Adrenal gland (tissue), 5 donors: ENCODE measurements around the gene CAMTA2.

ENCODE experiments used
- CTCF ChIP-seq, 6 experiments: fragments of 450-650 bp in 4 of 6; fragments of 200-600 bp in 2 of 6; sonication (generic) in 1 of 6; IDR thresholded peaks; 1 replicate in 5 of 6; 2 replicates in 1 of 6; pipeline versions ENCODE4 v1.5.1 to v1.8.0; 2016 to 2021; ENCODE audit warnings: antibody characterized with exemption in 6 of 6, mild to moderate bottlenecking in 2 of 6, moderate library complexity in 1 of 6
- POLR2A ChIP-seq, 2 donors: fragments of 450-650 bp; IDR thresholded peaks; one replicate each; pipeline ENCODE4 v1.6.1; 2017; ENCODE audit warnings: antibody characterized with exemption in 2 of 2, mild to moderate bottlenecking in 2 of 2, moderate library complexity in 1 of 2
- donor health status: DM: no; HTN: no; CAD: no.

- TF ChIP-seq CTCF (IDR thresholded peaks at IDR 0.05) (no peak), POLR2A (IDR thresholded peaks at IDR 0.05) (no peak)
Measured at GRCh38 chr17:4969551-4970173, 17.8 kb downstream of the CAMTA2 start.
